ENCODE measurements around the gene MRPL43.

The MRPL43 gene

DNA sequence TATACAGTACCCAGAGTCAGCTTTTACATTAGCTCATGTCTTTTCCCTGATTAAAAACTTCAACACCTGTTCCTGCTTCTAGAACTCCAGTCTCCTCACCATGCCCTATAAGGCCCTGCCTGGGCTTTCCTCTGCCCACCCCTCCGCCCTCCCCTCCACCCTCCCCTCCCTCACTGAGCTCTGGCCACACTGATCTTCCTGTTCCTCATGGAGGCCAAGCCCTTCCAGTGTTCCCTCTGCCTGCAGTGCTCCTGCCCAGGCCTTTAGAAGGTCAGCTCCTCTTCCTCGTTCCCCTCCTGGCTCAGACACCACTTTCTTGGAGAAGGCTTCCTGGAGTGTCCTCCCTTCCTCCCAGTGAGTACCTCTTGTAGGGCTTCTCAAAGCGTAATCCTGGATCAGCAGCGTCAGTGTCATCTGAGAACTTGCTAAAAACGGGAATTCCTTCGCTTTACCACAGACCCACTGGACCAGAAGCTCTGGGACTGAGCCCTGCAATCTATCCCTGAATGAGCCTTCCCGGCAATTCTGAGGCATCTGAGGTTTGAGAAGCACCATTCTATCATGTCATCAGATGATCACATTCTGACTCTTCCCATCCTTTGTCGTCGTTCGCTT is 39.9 kb upstream of the MRPL43 start:
- no peak overlapping the region for H3K4me3 ChIP-seq (replicated peaks in 1 of 2; ENCODE audit: low read depth in 2 of 2, low read length in 2 of 2)
- no peak for DNase-seq (ENCODE audit: low read depth in 2 of 2)
- TF ChIP-seq, protein P1, sequence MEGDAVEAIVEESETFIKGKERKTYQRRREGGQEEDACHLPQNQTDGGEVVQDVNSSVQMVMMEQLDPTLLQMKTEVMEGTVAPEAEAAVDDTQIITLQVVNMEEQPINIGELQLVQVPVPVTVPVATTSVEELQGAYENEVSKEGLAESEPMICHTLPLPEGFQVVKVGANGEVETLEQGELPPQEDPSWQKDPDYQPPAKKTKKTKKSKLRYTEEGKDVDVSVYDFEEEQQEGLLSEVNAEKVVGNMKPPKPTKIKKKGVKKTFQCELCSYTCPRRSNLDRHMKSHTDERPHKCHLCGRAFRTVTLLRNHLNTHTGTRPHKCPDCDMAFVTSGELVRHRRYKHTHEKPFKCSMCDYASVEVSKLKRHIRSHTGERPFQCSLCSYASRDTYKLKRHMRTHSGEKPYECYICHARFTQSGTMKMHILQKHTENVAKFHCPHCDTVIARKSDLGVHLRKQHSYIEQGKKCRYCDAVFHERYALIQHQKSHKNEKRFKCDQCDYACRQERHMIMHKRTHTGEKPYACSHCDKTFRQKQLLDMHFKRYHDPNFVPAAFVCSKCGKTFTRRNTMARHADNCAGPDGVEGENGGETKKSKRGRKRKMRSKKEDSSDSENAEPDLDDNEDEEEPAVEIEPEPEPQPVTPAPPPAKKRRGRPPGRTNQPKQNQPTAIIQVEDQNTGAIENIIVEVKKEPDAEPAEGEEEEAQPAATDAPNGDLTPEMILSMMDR (IDR thresholded peaks at IDR 0.05; ENCODE audit: low read depth, low read length): no peak

DNA sequence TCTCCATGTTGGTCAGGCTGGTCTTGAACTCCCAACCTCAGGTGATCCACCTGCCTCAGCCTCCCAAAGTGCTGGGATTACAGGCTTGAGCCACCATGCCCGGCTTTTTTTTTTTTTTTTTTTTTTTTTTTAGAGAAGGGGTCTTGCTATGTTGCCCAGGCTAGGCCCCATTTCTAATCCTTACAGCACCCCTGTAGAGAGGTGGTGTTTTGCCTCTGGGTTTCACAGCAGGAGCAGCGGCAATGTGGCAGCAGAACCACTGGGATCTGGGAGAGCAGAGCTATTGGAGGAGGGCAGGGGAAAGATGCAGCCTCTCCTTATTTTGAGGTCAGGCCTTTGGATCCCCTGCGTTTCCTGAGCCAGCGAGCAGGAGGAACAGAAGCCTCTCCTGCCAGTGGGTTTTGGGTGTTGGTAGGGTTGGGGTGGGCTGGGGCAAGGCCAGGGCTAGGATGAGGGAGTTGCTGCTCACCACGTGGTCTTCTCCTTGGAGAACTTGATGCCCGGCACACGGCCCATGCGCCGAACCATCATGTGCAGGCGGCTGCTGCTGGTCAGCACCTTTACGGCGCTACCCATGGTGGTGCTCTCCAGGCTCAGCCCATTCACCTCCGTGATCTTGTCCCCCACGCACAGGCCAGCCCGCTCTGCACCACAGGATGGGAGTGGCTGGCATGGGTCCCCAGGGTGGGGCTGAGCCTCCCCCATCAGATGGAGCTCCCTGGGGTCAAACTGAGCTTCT is 35.8 kb upstream of the MRPL43 start:
- H3K4me3 ChIP-seq (replicated peaks in 1 of 2; ENCODE audit: low read depth in 2 of 2, low read length in 2 of 2): no peak overlapping the region
- TF ChIP-seq, protein P1 (IDR thresholded peaks at IDR 0.05; ENCODE audit: low read depth, low read length): no peak
- DNase-seq (ENCODE audit: low read depth in 2 of 2): no peak

DNA sequence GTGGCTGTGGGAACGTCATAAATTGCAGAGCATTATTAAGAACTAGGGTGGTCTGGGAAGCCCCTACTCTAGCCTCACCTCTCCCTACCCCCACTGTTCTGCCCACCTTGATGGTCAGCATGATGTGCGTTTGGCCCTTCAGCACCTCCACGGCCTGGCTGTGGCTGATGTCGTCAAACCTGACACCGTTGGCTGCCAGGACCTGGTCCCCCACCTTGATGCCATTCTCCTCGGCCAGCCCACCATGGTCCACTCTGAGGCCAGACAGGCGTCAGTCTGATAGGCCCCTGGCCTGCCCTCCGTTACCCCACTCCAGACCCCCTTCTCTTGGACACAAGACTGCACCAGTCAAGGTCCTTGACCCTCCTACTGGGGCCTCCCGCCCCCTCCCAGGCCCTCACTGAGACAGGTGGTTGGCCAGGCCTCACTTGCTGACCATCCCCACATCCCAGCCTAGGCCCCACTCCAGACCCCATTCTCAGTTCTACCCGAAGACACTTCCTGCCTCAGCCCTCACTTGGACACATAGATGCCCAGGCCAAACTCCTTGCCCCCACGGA is 34.5 kb upstream of the MRPL43 start:
- DNase-seq (ENCODE audit: low read depth in 2 of 2): no peak
- TF ChIP-seq, protein P1 (IDR thresholded peaks at IDR 0.05; ENCODE audit: low read depth, low read length): no peak
- H3K4me3 ChIP-seq (replicated peaks in 1 of 2; ENCODE audit: low read depth in 2 of 2, low read length in 2 of 2): no peak overlapping the region

DNA sequence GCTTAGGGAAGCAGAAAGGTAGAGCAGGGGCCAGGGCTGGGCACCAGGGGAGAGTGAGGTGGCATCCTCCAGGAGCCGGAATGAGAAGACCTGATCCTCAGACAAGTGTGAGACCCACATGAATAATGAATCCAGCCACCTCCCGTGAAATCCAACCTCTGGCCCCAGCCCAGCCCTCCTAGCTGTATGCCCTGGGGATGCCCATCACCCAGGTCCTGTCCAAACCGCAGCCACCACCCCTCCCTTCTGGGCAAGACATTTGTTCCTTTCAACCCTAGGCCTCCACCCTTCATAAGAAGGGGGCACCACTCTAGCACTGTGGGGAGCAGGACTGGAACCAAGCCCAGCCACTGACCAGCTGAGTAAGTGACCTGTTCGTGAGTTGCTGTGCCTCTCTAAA is 33.9 kb upstream of the MRPL43 start:
- TF ChIP-seq, protein P1 (IDR thresholded peaks at IDR 0.05; ENCODE audit: low read depth, low read length): no peak
- no peak for DNase-seq (ENCODE audit: low read depth in 2 of 2)
- no peak overlapping the region for H3K4me3 ChIP-seq (replicated peaks in 1 of 2; ENCODE audit: low read depth in 2 of 2, low read length in 2 of 2)

DNA sequence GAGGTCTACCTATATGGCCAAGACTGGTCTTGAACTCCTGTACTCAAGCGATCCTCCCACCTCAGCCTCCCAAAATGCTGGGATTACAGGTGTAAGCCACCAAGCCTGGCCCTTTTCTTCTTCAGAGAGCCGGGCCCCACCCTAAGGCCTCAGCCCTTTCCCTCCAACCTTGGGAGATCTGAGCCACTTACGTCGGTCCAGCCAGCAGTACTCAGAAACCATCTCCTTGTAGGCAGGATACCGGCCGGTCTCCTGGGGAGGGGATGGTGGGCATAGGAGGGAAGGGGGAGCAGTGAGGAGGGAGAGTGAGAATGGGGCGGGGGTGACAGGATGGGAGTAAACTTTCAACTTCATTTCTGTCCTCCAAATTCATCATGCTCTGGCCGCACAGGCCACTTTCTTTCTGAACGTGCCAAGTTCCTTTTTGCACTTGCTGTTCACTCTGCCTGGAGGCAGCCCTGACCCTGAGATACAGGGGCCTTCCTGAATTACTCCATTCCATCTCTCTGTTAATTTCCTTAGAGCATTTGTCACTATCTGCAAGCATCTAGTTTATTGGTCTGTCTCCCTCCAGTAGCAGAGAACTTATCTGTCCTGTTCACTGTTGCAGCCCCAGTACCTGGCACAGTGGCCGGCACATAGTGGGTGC is 33.3 kb upstream of the MRPL43 start:
- DNase-seq (ENCODE audit: low read depth in 2 of 2): no peak
- TF ChIP-seq, protein P1 (IDR thresholded peaks at IDR 0.05; ENCODE audit: low read depth, low read length): no peak

DNA sequence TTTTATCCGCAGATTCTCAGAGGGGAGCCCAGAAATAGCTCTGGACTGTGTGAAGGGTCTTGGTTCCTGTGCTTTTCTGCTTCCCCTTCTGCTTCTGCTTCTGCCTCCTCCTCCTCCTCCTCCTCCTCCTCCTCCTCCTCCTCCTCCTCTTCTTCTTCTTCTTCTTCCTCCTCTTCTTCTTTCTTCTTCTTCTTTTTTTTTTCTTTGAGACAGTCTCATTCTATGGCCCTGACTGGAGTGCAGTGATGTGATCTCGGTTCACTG is 32.1 kb upstream of the MRPL43 start:
- DNase-seq (ENCODE audit: low read depth in 2 of 2): no peak
- H3K4me3 ChIP-seq (replicated peaks in 1 of 2; ENCODE audit: low read depth in 2 of 2, low read length in 2 of 2): no peak overlapping the region
- TF ChIP-seq, protein P1 (IDR thresholded peaks at IDR 0.05; ENCODE audit: low read depth, low read length): no peak

More for the DNA sequence above, 33.3 kb upstream of the MRPL43 start:
- H3K4me3 ChIP-seq (replicated peaks in 1 of 2; ENCODE audit: low read depth in 2 of 2, low read length in 2 of 2): no peak overlapping the region
